Mesendoderm (in vitro differentiated cells): ENCODE results near the gene AFMID. TPM values are rescaled to one million over a fixed set of nuclear protein-coding genes. Genes with fewer than 3 reads are reported as not detected.
A peak's percentile ranks its signal among the peaks of the same experiment; 100 is the strongest.

Experiments
- DNase-seq: peaks from one replicate; pipeline ENCODE4 v3.0.0; 2013
- H2AK5ac ChIP-seq: 2 replicates; pipeline ENCODE4 v1.6.1; 2013; ENCODE audit warnings: low read length, inconsistent platforms
- H2BK120ac ChIP-seq: 2 replicates; pipeline ENCODE4 v1.6.1; 2013; ENCODE audit warnings: low read depth, mild to moderate bottlenecking, low read length, moderate library complexity, mixed read lengths
- H2BK15ac ChIP-seq: replicated peaks from 2 replicates; pipeline ENCODE4 v1.6.1; 2013; ENCODE audit warnings: low read depth, mild to moderate bottlenecking, moderate library complexity
- H2BK5ac ChIP-seq: 2 replicates; pipeline ENCODE4 v1.6.1; 2013; ENCODE audit warnings: low read length, inconsistent platforms
- H3K18ac ChIP-seq: 2 replicates; pipeline ENCODE4 v1.6.1; 2013; ENCODE audit warnings: mild to moderate bottlenecking, low read length, mixed read lengths
- H3K23ac ChIP-seq: one replicate; pipeline ENCODE4 v1.6.1; 2013; ENCODE audit warnings: low read length
- H3K27ac ChIP-seq: 2 replicates; pipeline ENCODE4 v1.5.1; 2013; ENCODE audit warnings: low read depth, mild to moderate bottlenecking, inconsistent platforms, low read length, moderate library complexity
- H3K27me3 ChIP-seq: 2 replicates; pipeline ENCODE4 v1.6.1; 2013; ENCODE audit warnings: low read length, control low read depth, mild to moderate bottlenecking, inconsistent platforms; ENCODE audit not compliant: insufficient read depth, poor library complexity
- H3K36me3 ChIP-seq: 2 replicates; pipeline ENCODE4 v1.6.1; 2013; ENCODE audit warnings: low read length, inconsistent platforms; ENCODE audit not compliant: control insufficient read depth, insufficient read depth
- H3K4ac ChIP-seq: one replicate; pipeline ENCODE4 v1.6.1; 2013; ENCODE audit warnings: low read depth, mild to moderate bottlenecking, low read length, moderate library complexity
- H3K4me1 ChIP-seq: 2 replicates; pipeline ENCODE4 v1.6.1; 2013; ENCODE audit warnings: low read depth, low read length, inconsistent platforms; ENCODE audit not compliant: control insufficient read depth
- H3K4me2 ChIP-seq: 2 replicates; pipeline ENCODE4 v1.6.1; 2013; ENCODE audit warnings: low read length
- H3K4me3 ChIP-seq: 2 replicates; pipeline ENCODE4 v1.5.1; 2013; ENCODE audit warnings: mild to moderate bottlenecking, low read length
- H3K56ac ChIP-seq: one replicate; pipeline ENCODE4 v1.6.1; 2013; ENCODE audit warnings: low read length
- H3K79me1 ChIP-seq: 2 replicates; pipeline ENCODE4 v1.6.1; 2013; ENCODE audit warnings: low read length, inconsistent platforms
- H3K79me2 ChIP-seq: 2 replicates; pipeline ENCODE4 v1.6.1; 2013; ENCODE audit warnings: mild to moderate bottlenecking, low read length; ENCODE audit not compliant: control insufficient read depth, insufficient read depth
- H3K9ac ChIP-seq: 2 replicates; pipeline ENCODE4 v1.6.1; 2013; ENCODE audit warnings: low read length, inconsistent platforms
- H4K5ac ChIP-seq: one replicate; pipeline ENCODE4 v1.6.1; 2013; ENCODE audit warnings: low read length
- H4K8ac ChIP-seq: one replicate; pipeline ENCODE4 v1.6.1; 2013; ENCODE audit warnings: low read depth, mild to moderate bottlenecking, control low read depth, low read length, moderate library complexity
- WGBS: extraction: QIAGEN DNeasy Blood & Tissue Kit; methylation state at CpG from one replicate; pipeline ENCODE4 v1.1.7; 2013; ENCODE audit warnings: low lambda C conversion rate, missing lambda C conversion rate; ENCODE audit not compliant: insufficient coverage; ENCODE audit errors: extremely low coverage; 5-methylcytosine and 5-hydroxymethylcytosine counted together
- small RNA-seq: library from polyadenylated mRNA; stranded (forward); fragments of <200 nt; extraction: miRNeasy Mini kit (QIAGEN cat#:217004); gene quantifications from one replicate; pipeline ENCODE3, GENCODE V24; 2013; ENCODE audit not compliant: insufficient read depth

The AFMID gene

DNA sequence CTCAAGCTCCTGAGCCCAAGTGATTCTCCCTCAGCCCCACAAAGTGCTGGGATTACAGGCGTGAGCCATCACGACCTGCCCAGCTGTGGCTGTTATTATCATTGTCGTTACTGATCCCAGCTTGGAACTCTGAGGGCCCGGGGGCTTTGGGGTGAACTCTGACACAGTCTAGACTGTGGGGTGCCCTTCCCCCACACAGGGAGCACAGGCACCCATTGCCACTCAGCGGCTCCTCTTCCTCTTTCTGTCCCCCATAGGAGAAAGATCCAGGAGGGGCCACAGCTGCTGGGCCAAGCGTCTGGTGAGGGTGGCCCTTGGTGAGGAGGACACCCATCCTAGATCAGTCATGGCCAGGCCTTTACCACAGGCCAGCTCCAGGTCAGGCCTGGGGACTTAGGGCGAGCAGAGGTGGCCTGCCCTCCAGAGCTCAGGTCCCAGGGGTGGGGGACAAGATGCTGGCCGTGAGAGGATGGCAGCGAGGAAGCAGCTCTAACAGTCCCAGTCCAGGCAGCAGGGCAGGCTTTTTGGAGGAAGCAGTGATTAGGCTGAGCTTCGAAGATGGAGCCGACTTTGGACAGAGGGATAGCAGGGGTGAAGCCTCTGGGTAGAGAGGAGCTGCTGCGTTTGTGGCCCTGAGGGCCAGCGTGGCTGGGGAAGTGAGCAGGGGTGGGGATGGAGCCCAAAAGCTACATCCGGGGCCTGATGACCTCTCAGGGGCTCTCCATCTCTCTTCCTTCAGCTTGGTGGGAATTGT lies 69.0 kb downstream of the AFMID start:
- peak overlapping the region; percentile 35 for H3K18ac ChIP-seq
- H3K56ac ChIP-seq, result peak overlapping the region; percentile 80
- H3K79me1 ChIP-seq, result no peaks in the 10 kb centered on the region
- no peak overlapping the region for H3K23ac ChIP-seq
- WGBS, result no CpG with 5 or more reads among the region's 14 CpGs
- no peak overlapping the region for H3K4me3 ChIP-seq
- H2BK120ac ChIP-seq, result peak overlapping the region; percentile 16
- no peaks in the 10 kb centered on the region for H3K79me2 ChIP-seq
- no peak overlapping the region for H2BK15ac ChIP-seq
- no peak overlapping the region for H3K4me2 ChIP-seq
- peak overlapping the region; percentile 39 for H3K9ac ChIP-seq
- H3K27me3 ChIP-seq, result no peaks in the 10 kb centered on the region
- H2AK5ac ChIP-seq, result peak overlapping the region; percentile 83
- H4K5ac ChIP-seq, result no peak overlapping the region
- peak overlapping the region; percentile 89 for H2BK5ac ChIP-seq
- peak overlapping the region; percentile 40 for H3K27ac ChIP-seq
- no peaks in the 10 kb centered on the region for H3K36me3 ChIP-seq
- no peak for DNase-seq
- H4K8ac ChIP-seq, result no peak overlapping the region
- H3K4ac ChIP-seq, result peak overlapping the region; percentile 82
- H3K4me1 ChIP-seq, result peaks cover 14% of the 10 kb centered on the region

DNA sequence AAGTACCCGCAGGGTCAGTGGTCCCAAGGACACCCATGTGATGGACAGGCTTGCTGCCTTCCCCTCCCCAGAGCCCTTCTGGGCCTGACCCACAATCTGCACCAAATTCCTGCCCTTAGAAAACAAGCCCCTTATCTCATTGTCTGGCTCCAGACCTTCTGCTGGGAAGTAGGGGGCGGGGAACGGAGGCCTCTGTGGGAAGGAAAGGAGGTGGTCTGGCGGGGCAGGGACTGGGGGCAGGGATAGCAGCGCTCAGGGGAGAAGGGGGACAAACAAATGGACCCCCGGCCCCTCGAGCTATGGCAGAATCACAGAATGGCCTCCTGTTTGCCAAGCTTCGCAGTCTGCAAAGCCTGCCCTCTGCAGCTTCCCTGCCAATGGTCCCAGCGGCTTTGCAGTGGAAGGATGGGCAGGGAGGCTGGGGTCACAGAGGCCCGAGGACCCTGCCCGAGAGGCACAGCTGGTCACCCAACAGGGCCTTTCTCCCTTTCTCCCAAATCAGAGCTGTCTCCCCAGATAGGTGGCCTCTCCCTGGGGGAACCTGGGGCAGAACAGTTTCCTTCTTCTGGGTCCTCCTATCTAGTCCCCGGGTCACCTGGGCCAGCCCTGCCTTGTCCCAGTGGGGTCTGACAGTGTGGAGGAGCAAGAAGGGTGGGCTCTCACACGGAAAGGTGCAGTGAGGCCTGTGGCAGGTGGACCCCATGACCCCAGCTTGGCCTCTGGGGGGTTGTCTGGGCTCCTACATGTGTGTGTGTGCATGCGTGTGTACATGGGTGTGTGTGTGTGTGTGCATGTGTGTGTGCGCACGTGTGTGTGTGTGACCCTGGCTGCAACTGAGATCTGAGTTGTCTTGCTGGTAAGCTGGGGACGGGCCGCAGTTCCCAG lies 69.8 kb downstream of the AFMID start:
- Histone ChIP-seq H3K36me3 (no peaks in the 10 kb centered on the region), H4K8ac (no peak overlapping the region), H3K27ac (peak overlapping the region; percentile 46), H2BK5ac (peak overlapping the region; percentile 85), H3K27me3 (no peaks in the 10 kb centered on the region), H3K79me2 (no peaks in the 10 kb centered on the region), H3K9ac (peak overlapping the region; percentile 29), H2AK5ac (peak overlapping the region; percentile 15), H4K5ac (no peak overlapping the region), H3K79me1 (no peaks in the 10 kb centered on the region), H3K4me1 (peaks cover 14% of the 10 kb centered on the region), H3K4me3 (no peak overlapping the region), H2BK120ac (peak overlapping the region; percentile 16), H3K4me2 (no peak overlapping the region), H3K4ac (peak overlapping the region; percentile 78), H2BK15ac (no peak overlapping the region), H3K56ac (peak overlapping the region; percentile 80), H3K18ac (peak overlapping the region; percentile 51), H3K23ac (peak overlapping the region; percentile 38)
- WGBS, result no CpG with 5 or more reads among the region's 18 CpGs
- peak; percentile 88 for DNase-seq

Small RNA genes within 50 kb of the gene (small RNA-seq; reads per million reads assigned to genes)
- not detected for gene AC087645.1
